H1 (cell line): ENCODE data around the gene CDS2. TPM values are rescaled to one million over a fixed set of nuclear protein-coding genes. Genes with fewer than 3 reads are reported as not detected.

Experiments used
- CTCF ChIA-PET: fragments of 300-600 bp; sonication (Branson Sonifier 250); formaldehyde crosslinking; loops from one replicate; lab custom pipeline; 2021; ENCODE audit not compliant: partially characterized antibody; lab: Charles Lee
- POLR2A ChIA-PET: fragments of 300-600 bp; sonication (Branson Sonifier 250); formaldehyde crosslinking; loops from one replicate; lab custom pipeline; 2021; ENCODE audit warnings: inconsistent platforms; ENCODE audit not compliant: partially characterized antibody; lab: Charles Lee
- DNase-seq, 2 experiments: peaks; one replicate each; pipeline versions ENCODE4 v3.0.0 to v3.0.0-alpha.2; 2010 to 2022; ENCODE audit warnings: low spot score in 2 of 2, low read depth in 1 of 2, mixed read lengths in 1 of 2
- FAIRE-seq: peaks from 2 replicates; lab custom pipeline; 2011; peaks lifted over from hg19 to GRCh38; lab: Jason Lieb, UNC
- H2AFZ ChIP-seq: 2 replicates; pipeline ENCODE4 v1.8.1; 2012; ENCODE audit warnings: low read length, inconsistent platforms
- H2AK5ac ChIP-seq: 2 replicates; pipeline ENCODE4 v1.6.1; 2013; ENCODE audit warnings: low read depth, low read length
- H2BK120ac ChIP-seq: replicated peaks from 2 replicates; pipeline ENCODE3; 2013; ENCODE audit warnings: low read depth, low read length, inconsistent platforms
- H2BK12ac ChIP-seq: 2 replicates; pipeline ENCODE4 v1.6.1; 2013; ENCODE audit warnings: low read depth, low read length
- H2BK15ac ChIP-seq: 2 replicates; pipeline ENCODE4 v1.6.1; 2013; ENCODE audit warnings: low read length
- H2BK20ac ChIP-seq: 2 replicates; pipeline ENCODE4 v1.6.1; 2013; ENCODE audit warnings: low read length
- H2BK5ac ChIP-seq: 2 replicates; pipeline ENCODE4 v1.6.1; 2013; ENCODE audit warnings: low read depth, low read length
- H3K14ac ChIP-seq: 2 replicates; pipeline ENCODE4 v1.6.1; 2013; ENCODE audit warnings: inconsistent platforms; ENCODE audit not compliant: insufficient read length
- H3K18ac ChIP-seq: 2 replicates; pipeline ENCODE4 v1.6.1; 2013; ENCODE audit warnings: low read length; ENCODE audit errors: extremely low read depth
- H3K23ac ChIP-seq: 2 replicates; pipeline ENCODE4 v1.6.1; 2013; ENCODE audit warnings: inconsistent platforms; ENCODE audit not compliant: insufficient read length
- H3K23me2 ChIP-seq: 2 replicates; pipeline ENCODE4 v1.6.1; 2013; ENCODE audit warnings: low read depth, low read length
- H3K27ac ChIP-seq: 2 replicates; pipeline ENCODE4 v1.6.1; 2011; ENCODE audit warnings: low read depth, low read length, inconsistent platforms
- H3K27me3 ChIP-seq, 4 experiments: replicated peaks in 1 of 4; 1 replicate in 1 of 4; 2 replicates in 3 of 4; pipeline versions ENCODE4 v1.6.1 to v1.8.1; 2011 to 2013; ENCODE audit warnings: low read length in 3 of 4, mild to moderate bottlenecking in 3 of 4, inconsistent platforms in 2 of 4, mixed read lengths in 2 of 4, moderate library complexity in 1 of 4; ENCODE audit not compliant: control insufficient read depth in 3 of 4, insufficient read depth in 3 of 4; ENCODE audit errors: extremely low read depth in 1 of 4
- H3K36me3 ChIP-seq, 4 experiments: 2 replicates each; pipeline versions ENCODE4 v1.6.1 to v1.8.1; 2011 to 2013; ENCODE audit warnings: mild to moderate bottlenecking in 4 of 4, low read length in 3 of 4, moderate library complexity in 2 of 4, control low read depth in 1 of 4, inconsistent platforms in 1 of 4; ENCODE audit not compliant: insufficient read depth in 4 of 4, control insufficient read depth in 2 of 4
- H3K4ac ChIP-seq: replicated peaks from 2 replicates; pipeline ENCODE3; 2013; ENCODE audit warnings: low read length, low read depth, mixed read lengths, inconsistent platforms; ENCODE audit not compliant: insufficient read length
- H3K4me1 ChIP-seq, 4 experiments: replicated peaks in 1 of 4; 1 replicate in 1 of 4; 2 replicates in 3 of 4; pipeline versions ENCODE4 v1.6.1 to v1.8.1; 2011 to 2013; ENCODE audit warnings: low read length in 3 of 4, inconsistent platforms in 2 of 4, mixed read lengths in 1 of 4; ENCODE audit not compliant: insufficient read depth in 4 of 4, control insufficient read depth in 3 of 4
- H3K4me2 ChIP-seq, 2 experiments: 2 replicates each; pipeline versions ENCODE4 v1.6.1 to v1.8.1; 2011 to 2013; ENCODE audit warnings: low read depth in 2 of 2, low read length in 2 of 2, control low read depth in 1 of 2, inconsistent platforms in 1 of 2, mild to moderate bottlenecking in 1 of 2; ENCODE audit not compliant: insufficient read depth in 1 of 2
- H3K4me3 ChIP-seq, 4 experiments: fragments of 200-600, 300-600 bp in 1 of 4; sonication (generic), shearing (Covaris generic), sonication (Bioruptor Twin) in 1 of 4; 2 replicates each; pipeline versions ENCODE4 v1.5.1 to v1.8.1; 2011 to 2016; ENCODE audit warnings: low read length in 4 of 4, low read depth in 3 of 4, control low read depth in 2 of 4, inconsistent platforms in 2 of 4, mild to moderate bottlenecking in 2 of 4, mixed read lengths in 1 of 4, moderate library complexity in 1 of 4; ENCODE audit not compliant: insufficient read depth in 2 of 4; ENCODE audit errors: extremely low read depth in 1 of 4
- H3K56ac ChIP-seq: replicated peaks from 2 replicates; pipeline ENCODE3; 2013; ENCODE audit warnings: low read depth, mild to moderate bottlenecking, mixed read lengths, low read length, inconsistent platforms; ENCODE audit not compliant: insufficient read length
- H3K79me1 ChIP-seq: 2 replicates; pipeline ENCODE4 v1.6.1; 2013; ENCODE audit warnings: low read depth, low read length, control low read depth
- H3K79me2 ChIP-seq, 2 experiments: 2 replicates each; pipeline versions ENCODE4 v1.6.1 to v1.8.1; 2012 to 2013; ENCODE audit warnings: low read length in 2 of 2, mild to moderate bottlenecking in 2 of 2, inconsistent platforms in 1 of 2; ENCODE audit not compliant: insufficient read depth in 2 of 2, control insufficient read depth in 1 of 2
- H3K9ac ChIP-seq, 4 experiments: replicated peaks in 1 of 4; 1 replicate in 1 of 4; 2 replicates in 3 of 4; pipeline versions ENCODE4 v1.6.1 to v1.8.1; 2011 to 2013; ENCODE audit warnings: low read depth in 3 of 4, low read length in 3 of 4, control low read depth in 2 of 4, mild to moderate bottlenecking in 2 of 4, moderate library complexity in 2 of 4, inconsistent platforms in 1 of 4; ENCODE audit errors: extremely low read depth in 1 of 4
- H3K9me3 ChIP-seq, 2 experiments: 2 replicates each; pipeline versions ENCODE4 v1.6.1 to v1.8.1; 2012 to 2013; ENCODE audit warnings: mild to moderate bottlenecking in 2 of 2, moderate library complexity in 2 of 2, control low read depth in 1 of 2, inconsistent platforms in 1 of 2, low read depth in 1 of 2, low read length in 1 of 2, mixed read lengths in 1 of 2; ENCODE audit not compliant: insufficient read depth in 2 of 2
- H4K20me1 ChIP-seq, 2 experiments: replicated peaks in 1 of 2; 2 replicates each; pipeline versions ENCODE3 to v1.8.1; 2011 to 2013; ENCODE audit warnings: inconsistent platforms in 2 of 2, low read length in 2 of 2, mild to moderate bottlenecking in 1 of 2; ENCODE audit not compliant: insufficient read depth in 2 of 2, control insufficient read depth in 1 of 2
- H4K5ac ChIP-seq: 2 replicates; pipeline ENCODE4 v1.6.1; 2013; ENCODE audit warnings: low read length, low read depth, mixed read lengths, inconsistent platforms; ENCODE audit not compliant: insufficient read length
- H4K8ac ChIP-seq: 2 replicates; pipeline ENCODE4 v1.8.0; 2013; ENCODE audit warnings: mild to moderate bottlenecking, moderate library complexity, low read length, inconsistent platforms; ENCODE audit not compliant: insufficient read depth; ENCODE audit errors: extremely low read depth
- H4K91ac ChIP-seq: replicated peaks from 2 replicates; pipeline ENCODE3; 2013; ENCODE audit warnings: low read length, mixed read lengths, inconsistent platforms; ENCODE audit not compliant: insufficient read length
- CHD1 ChIP-seq: IDR thresholded peaks from 2 replicates; pipeline ENCODE4 v1.6.1; 2012; ENCODE audit warnings: low read depth, low read length, improper control_type of control experiment
- RFX5 ChIP-seq: IDR thresholded peaks from 2 replicates; pipeline ENCODE4 v1.6.1; 2011; ENCODE audit warnings: low read depth, low read length, improper control_type of control experiment, borderline replicate concordance
- SIX5 ChIP-seq: IDR thresholded peaks from 2 replicates; pipeline ENCODE4 v1.6.1; 2011; ENCODE audit warnings: mild to moderate bottlenecking, low read depth, low read length
- TCF12 ChIP-seq: IDR thresholded peaks from 2 replicates; pipeline ENCODE4 v1.6.1; 2011; ENCODE audit warnings: low read depth, mild to moderate bottlenecking, low read length
- WGBS, 2 experiments: shearing (Covaris generic) in 1 of 2; methylation state at CpG; one replicate each; pipeline versions ENCODE4 v1.1.6 to v1.1.7; 2013 to 2015; ENCODE audit warnings: low lambda C conversion rate in 2 of 2, mixed read lengths in 2 of 2, inconsistent platforms in 1 of 2, low coverage in 1 of 2, missing lambda C conversion rate in 1 of 2; ENCODE audit not compliant: insufficient replicate concordance in 2 of 2, insufficient coverage in 1 of 2, insufficient read length in 1 of 2; ENCODE audit errors: extremely low coverage in 1 of 2, missing lambda C conversion rate in 1 of 2; 5-methylcytosine and 5-hydroxymethylcytosine counted together
- polyA plus RNA-seq, 7 experiments: library from polyadenylated mRNA; depleted of rRNA in 3 of 7; stranded (reverse) in 5 of 7; unstranded in 2 of 7; fragments of >200 nt in 5 of 7; fragments of 200-250 nt in 2 of 7; gene quantifications; 1 replicate in 5 of 7; 2 replicates in 1 of 7; 4 replicates in 1 of 7; pipeline versions ENCODE4 v1.2.1 to v1.2.3, GENCODE V29; 2011 to 2013; ENCODE audit warnings: missing spikeins in 2 of 7, mixed read lengths in 2 of 7
- total RNA-seq: library from RNA; stranded (reverse); fragmentation: NEBNext Ultra II Directional; extraction: Animal tissue kit (Norgen Biotek cat#: 25700); gene quantifications from 2 replicates; pipeline ENCODE4 v1.2.1, GENCODE V29; 2021

The CDS2 gene
- total and polyA plus RNA-seq, 2 of the 8 experiments (the other 6 are each of a cell fraction or from before 2014, with no cell fraction given) = 54.0 to 56.2 TPM

- Histone ChIP-seq H3K23ac (no peak overlapping the region), H3K9ac (no peak overlapping the region), H4K5ac (no peak overlapping the region), H3K4me2 (no peak overlapping the region), H3K36me3 (no peaks in the 10 kb centered on the region), H3K79me2 (no peaks in the 10 kb centered on the region), H3K27ac (no peak overlapping the region), H3K4me1 (no peaks in the 10 kb centered on the region), H3K18ac (no peak overlapping the region), H3K56ac (no peak overlapping the region), H3K79me1 (no peaks in the 10 kb centered on the region), H3K4ac (no peak overlapping the region), H2BK12ac (no peak overlapping the region), H4K8ac (no peak overlapping the region), H3K4me3 (no peak overlapping the region), H2AK5ac (no peak overlapping the region), H2BK15ac (no peak overlapping the region), H3K14ac (no peak overlapping the region), H2BK20ac (no peak overlapping the region), H3K9me3 (no peaks in the 10 kb centered on the region), H4K91ac (no peak overlapping the region), H2BK120ac (no peak overlapping the region), H3K23me2 (no peaks in the 10 kb centered on the region), H2BK5ac (no peak overlapping the region), H2AFZ (no peak overlapping the region), H4K20me1 (no peaks in the 10 kb centered on the region), H3K27me3 (no peaks in the 10 kb centered on the region)
- ChIA-PET CTCF (interaction anchor here (0.9 to 2.7 kb wide), 3 partner anchors 12 to 214 kb away, joined by 3 to 24 read pairs (median 3); no protein-coding TSS in a partner anchor), POLR2A (no interaction called here)
- no peak for DNase-seq
- FAIRE-seq = no peak
- WGBS, 2 experiments = 96% methylated on average over 1 of the region's 1 CpG; no CpG with 5 or more reads in 1 of the 2 experiments
- no peak for TF ChIP-seq CHD1
- TF ChIP-seq SIX5 = no peak
- TF ChIP-seq RFX5 = no peak
- no peak for TF ChIP-seq TCF12
Observed at GRCh38 chr20:5234158-5234557, 107.3 kb downstream of the CDS2 start.
